Measurements from ENCODE around the gene DOCK10. TPM values are rescaled to one million over a fixed set of nuclear protein-coding genes. Genes with fewer than 3 reads are reported as not detected.

Gene DOCK10
- total RNA-seq, 1 experiment from 2014 or later = 28.9 TPM

- Histone ChIP-seq H3K4me2 (no peak overlapping the region), H3K9me2 (ENCODE audit: insufficient read depth) (no peaks in the 10 kb centered on the region), H3K27me3 (ENCODE audit: insufficient read depth, low read depth) (no peaks in the 10 kb centered on the region), H3K27ac (no peak overlapping the region), H3K9me3 (ENCODE audit: insufficient read depth, low read depth) (no peaks in the 10 kb centered on the region), H3K4me3 (no peak overlapping the region), H3K79me2 (ENCODE audit: low read depth) (no peaks in the 10 kb centered on the region), H4K20me1 (ENCODE audit: insufficient read depth) (no peaks in the 10 kb centered on the region), H3F3A (ENCODE audit: insufficient read depth, low read depth) (peaks cover 2% of the 10 kb centered on the region; the same call in 1 of the 2 replicates), H3K4me1 (replicated peaks; ENCODE audit: insufficient read depth) (peaks cover 29% of the 10 kb centered on the region), H3K36me3 (ENCODE audit: low read depth) (no peaks in the 10 kb centered on the region), H2AFZ (no peak overlapping the region)
- ChIA-PET CTCF (no interaction called here), POLR2A (ENCODE audit: unreplicated experiment) (no interaction called here)
- BruUV-seq (replicated peaks) = no TSS peak
- DNase-seq = no peak
- TF ChIP-seq CTCF (conservative IDR thresholded peaks at IDR 0.05) (no peak), EZH2 (IDR thresholded peaks at IDR 0.05; ENCODE audit: low read depth) (no peak)
- intact Hi-C loops (cut with micrococcal nuclease; ENCODE audit: unreplicated experiment) = no loop called here
These were observed 66.5 kb downstream of the DOCK10 start for GRCh38 chr2:224975761-224976160.

GRCh38 chr2:224973112-224974016, 68.9 kb downstream of the DOCK10 start:
- H3K27me3 ChIP-seq (ENCODE audit: insufficient read depth, low read depth) = no peaks in the 10 kb centered on the region
- H3K9me2 ChIP-seq (ENCODE audit: insufficient read depth) = no peaks in the 10 kb centered on the region
- no peaks in the 10 kb centered on the region for H3K79me2 ChIP-seq (ENCODE audit: low read depth)
- peaks cover 31% of the 10 kb centered on the region for H3K4me1 ChIP-seq (replicated peaks; ENCODE audit: insufficient read depth)
- peak in 1 of 2 experiments; percentile 73 for DNase-seq
- ChIA-PET CTCF (interaction anchor here (0.6 to 0.7 kb wide), 2 partner anchors 687 to 692 kb away, joined by 5 to 10 read pairs; no protein-coding TSS in a partner anchor), POLR2A (ENCODE audit: unreplicated experiment) (interaction anchor here (0.6 to 1.0 kb wide), 3 partner anchors 48 to 888 kb away, joined by 4 to 5 read pairs (median 4); no protein-coding TSS in a partner anchor)
- H4K20me1 ChIP-seq (ENCODE audit: insufficient read depth) = no peaks in the 10 kb centered on the region
- no peak overlapping the region for H3K27ac ChIP-seq
- intact Hi-C loops (cut with micrococcal nuclease; ENCODE audit: unreplicated experiment) = loop anchor here (5.0 kb wide), 2 partner anchors 129 to 386 kb away; partner anchors contain the start of gene CUL3
- TF ChIP-seq CTCF (conservative IDR thresholded peaks at IDR 0.05) (no peak), EZH2 (IDR thresholded peaks at IDR 0.05; ENCODE audit: low read depth) (no peak)
- peaks cover 3% of the 10 kb centered on the region; the same call in 1 of the 2 replicates for H3F3A ChIP-seq (ENCODE audit: insufficient read depth, low read depth)
- no peaks in the 10 kb centered on the region for H3K36me3 ChIP-seq (ENCODE audit: low read depth)
- no peaks in the 10 kb centered on the region for H3K9me3 ChIP-seq (ENCODE audit: insufficient read depth, low read depth)
- H2AFZ ChIP-seq = peak overlapping the region; percentile 53
- TSS peak; percentile 47 for BruUV-seq (replicated peaks)
- H3K4me2 ChIP-seq = peak overlapping the region; percentile 41
- no peak overlapping the region for H3K4me3 ChIP-seq

GRCh38 chr2:224971214-224971613, 71.1 kb downstream of the DOCK10 start:
- CTCF ChIA-PET = interaction anchor here (0.6 kb wide), 1 partner anchor 694 kb away, joined by 5 read pairs; no protein-coding TSS in a partner anchor
- Histone ChIP-seq H4K20me1 (ENCODE audit: insufficient read depth) (no peaks in the 10 kb centered on the region), H3K36me3 (ENCODE audit: low read depth) (no peaks in the 10 kb centered on the region), H2AFZ (no peak overlapping the region), H3K79me2 (ENCODE audit: low read depth) (no peaks in the 10 kb centered on the region), H3K27ac (no peak overlapping the region), H3K9me3 (ENCODE audit: insufficient read depth, low read depth) (no peaks in the 10 kb centered on the region), H3K4me1 (replicated peaks; ENCODE audit: insufficient read depth) (peaks cover 31% of the 10 kb centered on the region), H3K9me2 (ENCODE audit: insufficient read depth) (no peaks in the 10 kb centered on the region), H3K27me3 (ENCODE audit: insufficient read depth, low read depth) (no peaks in the 10 kb centered on the region), H3K4me3 (no peak overlapping the region), H3K4me2 (no peak overlapping the region), H3F3A (ENCODE audit: insufficient read depth, low read depth) (peaks cover 3% of the 10 kb centered on the region; the same call in 1 of the 2 replicates)
- DNase-seq = peak; percentile 72 to 99
- intact Hi-C loops (cut with micrococcal nuclease; ENCODE audit: unreplicated experiment) = loop anchor here (1.0 to 5.0 kb wide), 3 partner anchors 131 to 384 kb away; partner anchors contain the start of gene CUL3
- POLR2A ChIA-PET (ENCODE audit: unreplicated experiment) = interaction anchor here (0.7 kb wide), 1 partner anchor 27 kb away, joined by 3 read pairs; no protein-coding TSS in a partner anchor
- TF ChIP-seq EZH2 (IDR thresholded peaks at IDR 0.05; ENCODE audit: low read depth) (no peak), CTCF (conservative IDR thresholded peaks at IDR 0.05) (no peak)
- BruUV-seq (replicated peaks) = no TSS peak

Measured in PC-9 (cell line).